GM19438 (cell line): ENCODE results near the gene APPL2.

ENCODE experiments used
- ATAC-seq: cut with Tn5 transposase; IDR thresholded peaks from one replicate; pipeline ENCODE4 v1.9.1; 2021; ENCODE audit warnings: low read depth; ENCODE audit not compliant: unreplicated experiment

The APPL2 gene

GRCh38 chr12:105156260-105156659, 79.7 kb downstream of the APPL2 start:
- ATAC-seq: no peak

DNA sequence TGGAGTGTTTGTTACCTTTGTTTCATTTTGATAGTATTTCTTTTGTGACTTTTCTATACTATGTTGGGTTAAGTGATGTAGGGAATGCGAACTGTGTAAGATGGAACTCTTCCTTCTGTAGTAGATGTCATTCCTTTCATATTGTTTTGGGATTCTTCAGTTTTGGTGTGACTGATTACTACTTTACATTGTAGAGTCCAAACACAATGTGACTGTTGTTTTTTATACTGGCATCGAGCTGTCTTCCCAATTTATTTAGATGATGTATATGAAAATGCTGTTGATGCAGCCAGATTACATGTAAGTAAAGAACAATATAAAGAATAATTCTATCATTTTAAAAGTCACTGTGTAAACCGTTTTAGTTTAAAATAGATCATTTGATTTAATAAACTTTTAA, 93.7 kb downstream of the APPL2 start:
- ATAC-seq: no peak

DNA sequence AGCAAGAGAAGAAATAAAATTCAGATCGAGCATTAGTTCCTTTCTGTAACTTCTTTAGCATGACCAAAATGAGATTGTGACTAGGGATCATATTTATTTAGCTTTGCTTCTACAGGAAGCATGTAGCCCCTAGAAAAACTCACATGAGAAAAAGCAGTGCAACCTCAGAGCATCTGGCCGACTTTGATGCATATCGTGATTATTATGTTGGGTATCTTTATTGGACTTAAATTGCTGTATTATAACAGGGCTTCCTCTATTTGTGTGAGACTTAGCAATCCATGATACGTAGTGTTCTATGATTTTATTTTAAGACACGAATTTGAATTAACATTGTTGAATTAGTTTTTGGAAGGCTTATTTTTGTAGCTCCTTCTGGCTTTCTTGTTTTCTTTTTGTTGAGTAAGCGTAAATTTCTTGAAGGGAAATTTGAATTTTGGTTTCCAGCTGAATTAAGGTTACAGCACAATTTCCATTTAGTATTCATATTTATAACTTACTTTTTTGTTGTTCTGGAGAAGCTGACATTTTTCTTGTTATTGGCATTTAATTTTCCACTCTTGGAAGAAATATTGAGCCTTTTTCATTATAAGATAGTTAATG, 94.6 kb downstream of the APPL2 start:
- ATAC-seq: no peak

DNA sequence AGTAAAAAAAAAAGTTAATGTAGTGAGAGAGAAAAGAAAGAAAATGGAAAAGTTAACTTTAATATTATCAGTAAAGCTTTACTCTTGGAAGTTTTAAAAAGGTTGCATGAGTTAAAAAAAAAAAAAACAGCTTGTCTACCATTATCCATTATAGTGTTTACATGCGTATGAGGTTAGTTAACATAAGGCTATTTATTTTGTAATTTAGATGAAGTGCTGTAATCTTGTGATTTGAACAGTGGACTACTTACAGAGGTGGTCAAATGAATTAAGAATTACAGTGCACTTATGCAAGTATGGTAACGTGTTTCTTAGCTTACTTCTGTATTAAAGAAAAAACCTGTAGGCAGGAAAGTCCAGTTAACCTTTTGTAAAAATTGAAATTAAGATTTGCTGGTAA, 97.7 kb downstream of the APPL2 start:
- ATAC-seq: no peak
